Activated CD4-positive, alpha-beta T cell treated with anti-CD3 and anti-CD28 coated beads, Interleukin-2, amount 50 U/mL, for 1 hour (primary cell): ENCODE results near the gene CHAC2.
"Not testable (repeated sequence)": the region's sequence is repeated elsewhere in the genome, so short reads cannot be mapped to it uniquely, and the experiment has no call there.

ENCODE experiments used
- DNase-seq: peaks from one replicate; pipeline ENCODE4 v3.0.0-alpha.2; 2020

Gene CHAC2

GRCh38 chr2:53767405-53768241, at the start of gene CHAC2:
TSS of gene CHAC2 (plus strand) at chr2:53767804. CDS start at chr2:53767887, 83 bp downstream.
- DNase-seq: peak; percentile 82

- DNase-seq: not testable (repeated sequence)
Measured at GRCh38 chr2:53720944-53721343, 46.7 kb upstream of the CHAC2 start.

GRCh38 chr2:53724536-53724935, 43.1 kb upstream of the CHAC2 start:
- no peak for DNase-seq

- no peak for DNase-seq
Measured at GRCh38 chr2:53725662-53726061, 41.9 kb upstream of the CHAC2 start.

- no peak for DNase-seq
Measured at GRCh38 chr2:53727921-53728320, 39.7 kb upstream of the CHAC2 start.

GRCh38 chr2:53729143-53729762, 38.4 kb upstream of the CHAC2 start:
- no peak for DNase-seq

- no peak for DNase-seq
Measured at GRCh38 chr2:53737091-53737490, 30.5 kb upstream of the CHAC2 start.

- no peak for DNase-seq
Measured at GRCh38 chr2:53739032-53739431, 28.6 kb upstream of the CHAC2 start.

GRCh38 chr2:53740170-53740569, 27.4 kb upstream of the CHAC2 start:
- DNase-seq: no peak

- DNase-seq: no peak
Measured at GRCh38 chr2:53744395-53745065, 23.1 kb upstream of the CHAC2 start.

- DNase-seq: no peak
Measured at GRCh38 chr2:53750041-53750768, 17.4 kb upstream of the CHAC2 start.

GRCh38 chr2:53751728-53752127, 15.9 kb upstream of the CHAC2 start:
- DNase-seq: no peak

GRCh38 chr2:53752385-53752784, 15.2 kb upstream of the CHAC2 start:
- no peak for DNase-seq

- DNase-seq: no peak
Measured at GRCh38 chr2:53753041-53753440, 14.6 kb upstream of the CHAC2 start.

GRCh38 chr2:53755121-53755520, 12.5 kb upstream of the CHAC2 start:
- DNase-seq: no peak

GRCh38 chr2:53756644-53757043, 11.0 kb upstream of the CHAC2 start:
- no peak for DNase-seq

- not testable (repeated sequence) for DNase-seq
Measured at GRCh38 chr2:53757206-53757605, 10.4 kb upstream of the CHAC2 start.

GRCh38 chr2:53765767-53766166, 1.8 kb upstream of the CHAC2 start:
- DNase-seq: no peak

- DNase-seq: no peak
Measured at GRCh38 chr2:53768242-53768542, 588 bp downstream of the CHAC2 start.

GRCh38 chr2:53769318-53769945, 1.8 kb downstream of the CHAC2 start:
- DNase-seq: no peak

GRCh38 chr2:53770264-53770663, 2.7 kb downstream of the CHAC2 start:
- no peak for DNase-seq

GRCh38 chr2:53777134-53777533, 9.5 kb downstream of the CHAC2 start:
- no peak for DNase-seq
